ENCODE measurements around the gene ARHGEF28. TPM values are rescaled to one million over a fixed set of nuclear protein-coding genes. Genes with fewer than 3 reads are reported as not detected.

ARHGEF28 gene
- total and polyA plus RNA-seq, 2 donors (not counting 1 experiment from before 2014, with no cell fraction given): not detected

GRCh38 chr5:73706963-73707362, 81.0 kb downstream of the ARHGEF28 start:
- POLR2A ChIA-PET: no interaction called here

GRCh38 chr5:73709536-73710129, 83.6 kb downstream of the ARHGEF28 start:
- H3K4me3 ChIP-seq (ENCODE audit: control extremely low read depth in 1 of 5, extremely low read depth in 1 of 5, insufficient read depth in 1 of 5, low read depth in 2 of 5, low read length in 4 of 5): no peak overlapping the region
- 76% methylated on average over 2 of the region's 5 CpGs for WGBS (ENCODE audit: insufficient coverage)
- H3K4me1 Mint-ChIP-seq: no peaks in the 10 kb centered on the region
- no peaks in the 10 kb centered on the region for H3K4me1 ChIP-seq (ENCODE audit: control insufficient read depth in 2 of 2, insufficient read depth in 2 of 2, low read length in 2 of 2)
- ChIA-PET POLR2A (no interaction called here), CTCF (no interaction called here)
- H3K27me3 ChIP-seq (replicated peaks in 1 of 4; ENCODE audit: control extremely low read depth in 1 of 4, control insufficient read depth in 3 of 4, insufficient read depth in 4 of 4, low read length in 3 of 4): no peaks in the 10 kb centered on the region
- peaks cover 0 to 4% (median 3%) of the 10 kb centered on the region in 3 donors for H3K9me3 ChIP-seq (ENCODE audit: control extremely low read depth in 1 of 3, control insufficient read depth in 2 of 3, insufficient read depth in 1 of 3, low read length in 2 of 3)
- DNase-seq: no peak
- H3K27ac ChIP-seq (ENCODE audit: low read length in 2 of 2): no peak overlapping the region
- intact Hi-C loops (cut with micrococcal nuclease): no loop called here
- H3K27me3 Mint-ChIP-seq: peaks cover 8% of the 10 kb centered on the region
- no peak overlapping the region for H3K9ac ChIP-seq (ENCODE audit: low read length)
- H3K36me3 ChIP-seq (replicated peaks in 1 of 2; ENCODE audit: control extremely low read depth in 1 of 2, control insufficient read depth in 1 of 2, extremely low read depth in 1 of 2, insufficient read depth in 2 of 2, low read length in 1 of 2): no peaks in the 10 kb centered on the region
- no peak overlapping the region for H3K27ac Mint-ChIP-seq
- H2AFZ ChIP-seq (ENCODE audit: insufficient read depth, low read depth, low read length, poor library complexity, severe bottlenecking): no peak overlapping the region
- no peak for TF ChIP-seq EZH2 (IDR thresholded peaks at IDR 0.05; ENCODE audit: borderline replicate concordance, insufficient read depth, low read depth, low read length, poor library complexity, severe bottlenecking)
- TF ChIP-seq, protein P1, sequence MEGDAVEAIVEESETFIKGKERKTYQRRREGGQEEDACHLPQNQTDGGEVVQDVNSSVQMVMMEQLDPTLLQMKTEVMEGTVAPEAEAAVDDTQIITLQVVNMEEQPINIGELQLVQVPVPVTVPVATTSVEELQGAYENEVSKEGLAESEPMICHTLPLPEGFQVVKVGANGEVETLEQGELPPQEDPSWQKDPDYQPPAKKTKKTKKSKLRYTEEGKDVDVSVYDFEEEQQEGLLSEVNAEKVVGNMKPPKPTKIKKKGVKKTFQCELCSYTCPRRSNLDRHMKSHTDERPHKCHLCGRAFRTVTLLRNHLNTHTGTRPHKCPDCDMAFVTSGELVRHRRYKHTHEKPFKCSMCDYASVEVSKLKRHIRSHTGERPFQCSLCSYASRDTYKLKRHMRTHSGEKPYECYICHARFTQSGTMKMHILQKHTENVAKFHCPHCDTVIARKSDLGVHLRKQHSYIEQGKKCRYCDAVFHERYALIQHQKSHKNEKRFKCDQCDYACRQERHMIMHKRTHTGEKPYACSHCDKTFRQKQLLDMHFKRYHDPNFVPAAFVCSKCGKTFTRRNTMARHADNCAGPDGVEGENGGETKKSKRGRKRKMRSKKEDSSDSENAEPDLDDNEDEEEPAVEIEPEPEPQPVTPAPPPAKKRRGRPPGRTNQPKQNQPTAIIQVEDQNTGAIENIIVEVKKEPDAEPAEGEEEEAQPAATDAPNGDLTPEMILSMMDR (IDR thresholded peaks at IDR 0.05): no peak
- H3K9me3 Mint-ChIP-seq (ENCODE audit: insufficient read depth): peaks cover 5% of the 10 kb centered on the region
- H4K20me1 ChIP-seq (ENCODE audit: control insufficient read depth, insufficient read depth, low read length, poor library complexity, severe bottlenecking): no peaks in the 10 kb centered on the region
- H3K79me2 ChIP-seq (ENCODE audit: control insufficient read depth, insufficient read depth, low read length): no peaks in the 10 kb centered on the region
- H3K4me3 Mint-ChIP-seq: no peak overlapping the region
- ATAC-seq (ENCODE audit: low read depth): no peak
- no peak overlapping the region for H3K4me2 ChIP-seq (replicated peaks; ENCODE audit: low read depth, low read length, poor library complexity, severe bottlenecking)

More at GRCh38 chr5:73706963-73707362, 81.0 kb downstream of the ARHGEF28 start:
- intact Hi-C loops (cut with micrococcal nuclease): no loop called here
- no peak overlapping the region for H2AFZ ChIP-seq (ENCODE audit: insufficient read depth, low read depth, low read length, poor library complexity, severe bottlenecking)
- H3K27me3 Mint-ChIP-seq: peaks cover 8% of the 10 kb centered on the region
- H3K4me2 ChIP-seq (replicated peaks; ENCODE audit: low read depth, low read length, poor library complexity, severe bottlenecking): no peak overlapping the region
- CTCF ChIA-PET: no interaction called here
- ATAC-seq (ENCODE audit: low read depth): no peak
- 90% methylated on average over 5 of the region's 5 CpGs for WGBS (ENCODE audit: insufficient coverage)
- H3K36me3 ChIP-seq (replicated peaks in 1 of 2; ENCODE audit: control extremely low read depth in 1 of 2, control insufficient read depth in 1 of 2, extremely low read depth in 1 of 2, insufficient read depth in 2 of 2, low read length in 1 of 2): no peaks in the 10 kb centered on the region
- no peaks in the 10 kb centered on the region for H3K79me2 ChIP-seq (ENCODE audit: control insufficient read depth, insufficient read depth, low read length)
- H3K27ac ChIP-seq (ENCODE audit: low read length in 2 of 2): no peak overlapping the region
- H4K20me1 ChIP-seq (ENCODE audit: control insufficient read depth, insufficient read depth, low read length, poor library complexity, severe bottlenecking): no peaks in the 10 kb centered on the region
- no peak overlapping the region for H3K9ac ChIP-seq (ENCODE audit: low read length)
- H3K4me1 Mint-ChIP-seq: no peaks in the 10 kb centered on the region
- H3K4me3 Mint-ChIP-seq: no peak overlapping the region
- H3K4me3 ChIP-seq (ENCODE audit: control extremely low read depth in 1 of 5, extremely low read depth in 1 of 5, insufficient read depth in 1 of 5, low read depth in 2 of 5, low read length in 4 of 5): no peak overlapping the region
- peaks cover 0 to 2% (median 0%) of the 10 kb centered on the region in 4 experiments for H3K27me3 ChIP-seq (replicated peaks in 1 of 4; ENCODE audit: control extremely low read depth in 1 of 4, control insufficient read depth in 3 of 4, insufficient read depth in 4 of 4, low read length in 3 of 4)
- no peak overlapping the region for H3K27ac Mint-ChIP-seq
- no peak for DNase-seq
- peaks cover 5% of the 10 kb centered on the region for H3K9me3 Mint-ChIP-seq (ENCODE audit: insufficient read depth)
- TF ChIP-seq EZH2 (IDR thresholded peaks at IDR 0.05; ENCODE audit: borderline replicate concordance, insufficient read depth, low read depth, low read length, poor library complexity, severe bottlenecking): no peak
- H3K9me3 ChIP-seq (ENCODE audit: control extremely low read depth in 1 of 3, control insufficient read depth in 2 of 3, insufficient read depth in 1 of 3, low read length in 2 of 3): peaks cover 0 to 4% (median 3%) of the 10 kb centered on the region in 3 donors
- H3K4me1 ChIP-seq (ENCODE audit: control insufficient read depth in 2 of 2, insufficient read depth in 2 of 2, low read length in 2 of 2): no peaks in the 10 kb centered on the region

All from B cell (primary cell).